Left ventricle myocardium superior (tissue), 1 donor: ENCODE measurements around the gene CPT1B. TPM values are rescaled to one million over a fixed set of nuclear protein-coding genes. Genes with fewer than 3 reads are reported as not detected.
"Not testable (repeated sequence)": the region's sequence is repeated elsewhere in the genome, so short reads cannot be mapped to it uniquely, and the experiment has no call there.

ENCODE experiments used
- ATAC-seq: fragments of 200-7000 bp; cut with Tn5 transposase; one replicate; pipeline ENCODE4 v1.9.1; 2020; ENCODE audit warnings: mild to moderate bottlenecking, moderate library complexity
- DNase-seq: peaks from one replicate; pipeline ENCODE4 v3.0.0-alpha.2; 2020
- intact Hi-C: fragments of 100-400 bp; cut with micrococcal nuclease; formaldehyde crosslinking; loops from one replicate; pipeline ENCODE4 v1.11.0; 2022
- total RNA-seq: library from RNA; stranded (reverse); fragmentation: NEBNext Ultra II Directional; extraction: Animal tissue kit (Norgen Biotek cat#: 25700); gene quantifications from one replicate; pipeline ENCODE4 v1.2.1, GENCODE V29; 2021
- donor health status: DM: no; HTN: yes; CAD: no; lungs with severe emphysema.

CPT1B gene
- total RNA-seq, 1 donor from 2014 or later = 458 TPM

DNA sequence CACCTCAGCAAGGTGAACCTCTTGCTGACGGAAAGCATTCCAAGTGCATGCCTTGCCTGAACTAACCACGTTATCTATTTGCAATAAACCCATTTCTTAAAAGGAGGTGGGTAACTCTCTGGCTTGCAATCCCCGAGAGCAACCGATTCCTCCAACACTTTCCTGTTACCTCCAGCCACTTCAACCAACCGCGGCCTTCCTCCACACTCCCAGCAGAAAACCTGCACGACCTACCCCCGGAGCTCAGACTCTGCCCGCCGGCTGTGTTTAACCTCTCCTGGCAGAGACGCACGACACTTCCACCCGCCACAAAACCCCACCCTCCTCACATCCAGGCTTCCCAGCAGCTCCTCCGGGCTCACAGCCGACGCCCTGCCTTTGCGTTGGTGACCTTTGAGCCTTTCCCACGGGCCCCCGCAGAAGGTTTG lies 53.5 kb downstream of the CPT1B start:
- intact Hi-C loops = no loop called here
- no peak for ATAC-seq
- DNase-seq = no peak

DNA sequence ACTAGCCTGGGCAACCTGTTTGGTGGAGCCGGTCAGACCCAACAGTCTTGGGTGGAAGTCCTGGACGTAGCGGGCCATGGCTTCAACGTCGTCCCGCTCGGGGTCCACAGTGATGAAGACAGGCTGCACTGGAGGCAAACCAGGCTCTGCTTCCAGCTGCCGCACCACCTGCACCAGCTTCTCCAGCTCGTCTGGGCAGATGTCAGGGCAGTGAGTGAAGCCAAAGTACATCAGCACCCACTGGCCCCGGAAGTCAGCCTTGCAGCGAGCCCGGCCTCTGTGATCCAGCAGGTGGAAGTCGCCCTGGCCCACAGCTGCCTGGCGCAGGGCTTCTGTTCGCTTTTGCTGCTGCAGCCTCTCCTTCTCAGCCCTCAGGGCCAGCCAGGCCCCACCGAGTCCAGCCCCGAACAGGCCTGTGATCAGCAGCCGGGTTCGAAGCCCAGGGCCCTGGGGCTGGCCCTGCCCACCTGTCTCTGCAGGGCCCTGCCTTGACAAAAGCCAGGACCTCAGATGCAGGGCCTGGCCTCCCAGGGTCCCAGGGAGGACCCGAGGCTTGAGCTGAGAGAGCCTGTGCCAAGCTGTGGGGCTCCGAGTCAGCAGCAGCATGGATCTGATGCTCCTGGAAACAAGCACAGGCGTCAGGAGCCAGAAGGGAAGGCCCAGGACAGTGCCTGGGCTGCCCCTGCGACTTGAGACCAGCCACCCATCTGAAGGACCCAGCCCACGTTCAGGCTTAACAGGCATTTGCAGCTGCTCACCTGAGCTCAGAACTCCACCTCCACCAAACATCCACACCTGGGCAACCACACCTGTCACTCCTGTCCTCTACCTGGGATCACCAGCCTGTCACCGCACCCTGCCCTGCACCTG lies 54.2 kb downstream of the CPT1B start:
- intact Hi-C loops = no loop called here
- DNase-seq (no peak), ATAC-seq (no peak)

DNA sequence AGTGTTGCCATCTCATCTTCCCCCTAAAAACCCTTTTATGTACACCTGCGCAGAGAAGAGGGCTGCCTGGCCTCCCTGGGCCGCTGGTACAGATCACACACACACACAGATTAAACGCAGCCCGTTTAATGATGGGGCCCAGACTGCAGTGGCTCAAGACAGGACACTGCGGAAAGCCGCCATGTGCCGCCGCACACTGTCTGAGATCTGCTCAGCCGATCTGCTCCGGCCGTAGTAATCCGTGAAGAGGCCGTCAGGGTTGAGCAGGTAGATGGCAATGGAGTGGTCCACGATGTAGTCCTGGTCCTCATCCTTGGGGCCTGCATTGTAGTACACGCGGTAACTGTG lies 54.8 kb downstream of the CPT1B start:
- intact Hi-C loops = no loop called here
- DNase-seq = no peak
- ATAC-seq = no peak

GRCh38 chr22:50522806-50523438 lies 55.3 kb downstream of the CPT1B start:
- intact Hi-C loops = no loop called here
- ATAC-seq = no peak
- peak; percentile 31 for DNase-seq

DNA sequence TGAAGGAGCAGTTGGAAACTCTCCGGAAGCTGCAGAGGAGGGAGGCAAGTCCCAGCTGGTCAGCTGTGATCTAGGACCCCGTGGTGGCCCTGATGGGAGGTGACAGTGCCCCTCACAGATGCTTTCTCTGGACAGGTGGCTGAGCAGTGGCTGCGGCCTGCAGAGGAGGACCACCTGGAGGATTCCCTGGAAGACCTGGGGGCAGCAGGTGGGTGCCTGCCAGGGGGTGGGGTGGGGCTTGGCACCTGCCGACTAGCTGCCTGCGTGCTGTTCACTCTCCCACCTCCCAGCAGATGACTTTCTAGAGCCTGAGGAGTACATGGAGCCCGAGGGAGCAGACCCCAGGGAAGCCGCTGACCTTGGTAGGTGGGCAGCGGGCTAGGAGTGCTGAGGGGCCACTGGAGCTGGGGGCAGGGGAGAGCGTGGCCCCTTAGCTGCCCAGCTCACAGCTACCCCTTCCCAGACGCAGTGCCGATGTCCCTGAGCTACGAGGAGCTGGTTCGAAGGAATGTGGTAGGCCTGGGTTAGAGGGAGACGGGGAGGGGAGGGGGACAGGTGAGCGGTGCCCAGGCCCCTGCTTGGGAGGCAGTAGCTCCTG lies 55.9 kb downstream of the CPT1B start:
- ATAC-seq (no peak), DNase-seq (peak; percentile 30)
- intact Hi-C loops = no loop called here

GRCh38 chr22:50521710-50522109 lies 56.5 kb downstream of the CPT1B start:
- ATAC-seq = no peak
- intact Hi-C loops = no loop called here
- DNase-seq = peak; percentile 23

- no peak for ATAC-seq
- intact Hi-C loops = no loop called here
- DNase-seq = peak; percentile 27
Measured at GRCh38 chr22:50520826-50521453, 57.3 kb downstream of the CPT1B start.

GRCh38 chr22:50520184-50520583 lies 58.0 kb downstream of the CPT1B start:
- ATAC-seq, intact Hi-C loops, DNase-seq: not testable (repeated sequence)

GRCh38 chr22:50519151-50519550 lies 59.1 kb downstream of the CPT1B start:
- no peak for DNase-seq
- no peak for ATAC-seq
- intact Hi-C loops = no loop called here

Other genes with a start within 250 kb of the CPT1B start
- gene PPP6R2, start 235.1 kb downstream of the CPT1B start, total RNA-seq = 44.3 TPM
- gene SBF1, start 103.4 kb downstream of the CPT1B start, total RNA-seq = 55.5 TPM
- not detected for gene ADM2, start 96.9 kb downstream of the CPT1B start, total RNA-seq
- not detected for gene MIOX, start 91.6 kb downstream of the CPT1B start, total RNA-seq
- 27.6 TPM for gene LMF2, start 70.7 kb downstream of the CPT1B start, total RNA-seq
- gene NCAPH2, start 70.2 kb downstream of the CPT1B start, total RNA-seq = 30.6 TPM
- 1.3 TPM for gene SCO2, start 52.8 kb downstream of the CPT1B start, total RNA-seq
- 12.7 TPM for gene TYMP, start 48.4 kb downstream of the CPT1B start, total RNA-seq
- gene KLHDC7B, start 32.5 kb downstream of the CPT1B start, total RNA-seq = not detected
- gene SYCE3, start 15.5 kb downstream of the CPT1B start, total RNA-seq = not detected
- gene CHKB, start 4.4 kb upstream of the CPT1B start, total RNA-seq = 42.7 TPM
- 0.57 TPM for gene MAPK8IP2, start 22.4 kb upstream of the CPT1B start, total RNA-seq
- gene ARSA, start 49.7 kb upstream of the CPT1B start, total RNA-seq = 22.2 TPM
- gene SHANK3, start 94.4 kb upstream of the CPT1B start, total RNA-seq = 22.9 TPM
- gene ACR, start 159.8 kb upstream of the CPT1B start, total RNA-seq = not detected
- gene RABL2B, start 205.2 kb upstream of the CPT1B start, total RNA-seq = 6.7 TPM